ENCODE data around the gene NTNG1.

DNA sequence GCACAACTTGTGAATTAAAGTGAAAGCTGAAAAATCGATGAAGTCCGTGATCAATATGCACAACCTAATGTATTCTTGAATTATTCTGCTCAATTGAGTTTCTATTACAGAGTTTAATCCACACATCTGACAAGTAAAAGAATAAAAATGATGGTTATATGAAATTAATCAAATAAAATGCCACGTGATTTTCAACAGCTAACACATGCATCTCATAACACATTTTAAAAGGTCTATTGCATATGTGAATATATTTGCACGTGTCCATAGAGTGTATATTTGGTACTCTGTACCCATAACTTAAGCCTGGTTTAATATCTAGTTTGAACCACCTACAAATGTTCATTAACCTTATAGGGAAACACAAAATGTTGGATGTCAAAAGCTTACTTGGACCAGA, 266.2 kb downstream of the NTNG1 start:
- TF ChIP-seq, protein P1, sequence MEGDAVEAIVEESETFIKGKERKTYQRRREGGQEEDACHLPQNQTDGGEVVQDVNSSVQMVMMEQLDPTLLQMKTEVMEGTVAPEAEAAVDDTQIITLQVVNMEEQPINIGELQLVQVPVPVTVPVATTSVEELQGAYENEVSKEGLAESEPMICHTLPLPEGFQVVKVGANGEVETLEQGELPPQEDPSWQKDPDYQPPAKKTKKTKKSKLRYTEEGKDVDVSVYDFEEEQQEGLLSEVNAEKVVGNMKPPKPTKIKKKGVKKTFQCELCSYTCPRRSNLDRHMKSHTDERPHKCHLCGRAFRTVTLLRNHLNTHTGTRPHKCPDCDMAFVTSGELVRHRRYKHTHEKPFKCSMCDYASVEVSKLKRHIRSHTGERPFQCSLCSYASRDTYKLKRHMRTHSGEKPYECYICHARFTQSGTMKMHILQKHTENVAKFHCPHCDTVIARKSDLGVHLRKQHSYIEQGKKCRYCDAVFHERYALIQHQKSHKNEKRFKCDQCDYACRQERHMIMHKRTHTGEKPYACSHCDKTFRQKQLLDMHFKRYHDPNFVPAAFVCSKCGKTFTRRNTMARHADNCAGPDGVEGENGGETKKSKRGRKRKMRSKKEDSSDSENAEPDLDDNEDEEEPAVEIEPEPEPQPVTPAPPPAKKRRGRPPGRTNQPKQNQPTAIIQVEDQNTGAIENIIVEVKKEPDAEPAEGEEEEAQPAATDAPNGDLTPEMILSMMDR (IDR thresholded peaks at IDR 0.05), result no peak
- no peak for TF ChIP-seq EP300 (IDR thresholded peaks at IDR 0.05)
